Measurements from ENCODE around the gene WRAP73.

DNA sequence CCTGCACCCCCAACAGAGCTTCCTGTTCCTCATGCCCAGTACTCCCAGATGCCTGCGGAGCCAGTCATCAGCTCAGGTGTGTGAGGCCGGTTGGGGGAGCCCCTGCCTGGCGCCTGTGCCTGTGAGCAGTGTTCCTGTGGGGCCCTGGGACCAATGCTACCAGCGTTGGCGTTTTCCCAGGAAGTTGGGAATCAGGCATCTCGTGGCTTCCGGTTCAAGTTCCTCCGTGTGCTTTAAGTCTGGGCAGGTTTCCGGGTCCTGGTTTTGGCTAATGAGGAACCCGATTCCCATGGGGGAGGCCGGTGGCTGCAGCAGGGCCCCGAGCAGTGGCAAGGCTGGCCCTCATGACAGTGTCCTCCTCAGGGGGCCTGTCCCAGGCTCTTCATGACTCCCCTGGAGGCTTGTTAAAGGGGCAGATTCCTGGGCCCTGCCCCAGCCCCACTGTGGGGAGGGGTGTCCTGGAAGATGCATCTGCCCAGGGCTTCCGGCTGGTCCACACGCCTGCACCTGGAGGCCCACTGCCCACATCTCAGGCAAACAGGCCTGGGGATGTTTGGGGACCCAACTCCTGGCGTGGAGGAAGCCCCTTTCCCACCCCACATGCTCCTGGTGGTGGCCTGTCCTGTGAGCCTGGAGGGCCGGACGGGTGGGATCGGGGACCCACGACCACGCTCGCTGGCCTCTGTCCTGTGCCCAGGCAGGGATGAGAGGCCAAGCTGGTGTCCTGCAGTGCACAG lies 28.6 kb upstream of the WRAP73 start:
- TF ChIP-seq POLR2A (IDR thresholded peaks at IDR 0.05): no peak
- TF ChIP-seq EP300 (IDR thresholded peaks at IDR 0.05): no peak
- TF ChIP-seq, protein P1, sequence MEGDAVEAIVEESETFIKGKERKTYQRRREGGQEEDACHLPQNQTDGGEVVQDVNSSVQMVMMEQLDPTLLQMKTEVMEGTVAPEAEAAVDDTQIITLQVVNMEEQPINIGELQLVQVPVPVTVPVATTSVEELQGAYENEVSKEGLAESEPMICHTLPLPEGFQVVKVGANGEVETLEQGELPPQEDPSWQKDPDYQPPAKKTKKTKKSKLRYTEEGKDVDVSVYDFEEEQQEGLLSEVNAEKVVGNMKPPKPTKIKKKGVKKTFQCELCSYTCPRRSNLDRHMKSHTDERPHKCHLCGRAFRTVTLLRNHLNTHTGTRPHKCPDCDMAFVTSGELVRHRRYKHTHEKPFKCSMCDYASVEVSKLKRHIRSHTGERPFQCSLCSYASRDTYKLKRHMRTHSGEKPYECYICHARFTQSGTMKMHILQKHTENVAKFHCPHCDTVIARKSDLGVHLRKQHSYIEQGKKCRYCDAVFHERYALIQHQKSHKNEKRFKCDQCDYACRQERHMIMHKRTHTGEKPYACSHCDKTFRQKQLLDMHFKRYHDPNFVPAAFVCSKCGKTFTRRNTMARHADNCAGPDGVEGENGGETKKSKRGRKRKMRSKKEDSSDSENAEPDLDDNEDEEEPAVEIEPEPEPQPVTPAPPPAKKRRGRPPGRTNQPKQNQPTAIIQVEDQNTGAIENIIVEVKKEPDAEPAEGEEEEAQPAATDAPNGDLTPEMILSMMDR (IDR thresholded peaks at IDR 0.05): no peak
